GM18907 (cell line): ENCODE measurements around the gene CCDC24.

Experiments used
- ATAC-seq: cut with Tn5 transposase; IDR thresholded peaks from one replicate; pipeline ENCODE4 v1.9.1; 2021; ENCODE audit warnings: mild to moderate bottlenecking, moderate library complexity; ENCODE audit not compliant: unreplicated experiment

The CCDC24 gene

DNA sequence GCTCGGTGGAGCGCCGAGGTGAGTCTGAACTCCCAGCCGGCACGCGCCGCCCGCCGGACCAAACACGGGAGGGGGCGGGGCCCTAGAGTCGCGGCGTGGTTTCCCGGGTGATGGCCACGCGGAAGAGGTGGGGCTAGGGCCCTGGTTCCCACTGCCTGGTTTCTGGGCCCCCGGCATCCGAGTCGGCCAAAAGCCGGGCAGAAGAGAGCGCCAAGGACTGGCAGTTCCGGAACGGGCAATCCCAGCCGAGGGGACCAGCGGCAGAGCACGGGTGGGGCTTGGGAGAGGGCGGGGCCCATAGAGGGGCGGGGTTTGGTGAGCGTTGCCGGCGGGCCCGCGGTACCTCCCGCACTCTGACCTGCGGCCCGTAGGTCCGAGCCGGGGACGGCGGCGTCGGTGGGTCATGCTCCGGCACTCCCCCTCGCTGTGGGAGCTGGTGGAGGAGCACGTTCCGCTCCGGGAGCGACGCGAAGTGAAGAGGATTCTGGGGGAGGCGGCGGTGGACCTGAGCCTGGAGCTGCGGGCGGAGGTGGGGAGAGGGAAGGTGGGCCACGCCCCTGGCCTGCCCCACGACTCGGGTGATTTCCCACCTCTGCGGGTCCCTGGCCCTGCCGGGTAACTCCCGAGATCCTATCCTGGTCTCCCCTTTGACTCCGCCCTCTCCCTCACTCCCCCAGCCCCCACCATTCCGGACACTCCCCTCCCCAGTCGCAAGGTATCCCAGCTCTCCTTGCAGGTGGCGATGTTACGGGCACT, at the start of gene CCDC24:
CCDC24 (plus strand) TSS at position 124 of the 756 bp plus-strand sequence; CDS start at position 404, 280 bp downstream.
- ATAC-seq: peak; percentile 72

DNA sequence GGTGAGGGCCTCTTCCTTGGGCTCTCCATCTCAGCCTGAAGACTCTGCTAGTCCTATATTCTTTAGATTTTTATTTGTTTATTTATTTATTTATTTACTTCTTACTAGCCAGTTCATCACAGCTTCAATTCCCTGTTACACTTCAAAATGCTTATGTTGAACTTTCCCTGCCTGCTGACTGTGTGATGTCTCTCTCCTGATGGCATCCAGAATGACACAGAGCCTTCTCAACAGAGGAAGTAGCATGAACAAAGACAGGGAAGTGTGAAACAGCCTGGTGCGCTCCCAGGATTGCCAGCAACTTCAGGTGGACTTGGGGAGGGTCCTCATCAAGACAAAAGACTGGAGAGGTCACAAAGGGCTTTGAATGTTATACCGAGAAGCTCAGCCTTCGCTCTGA, 49.0 kb upstream of the CCDC24 start:
- ATAC-seq: no peak

DNA sequence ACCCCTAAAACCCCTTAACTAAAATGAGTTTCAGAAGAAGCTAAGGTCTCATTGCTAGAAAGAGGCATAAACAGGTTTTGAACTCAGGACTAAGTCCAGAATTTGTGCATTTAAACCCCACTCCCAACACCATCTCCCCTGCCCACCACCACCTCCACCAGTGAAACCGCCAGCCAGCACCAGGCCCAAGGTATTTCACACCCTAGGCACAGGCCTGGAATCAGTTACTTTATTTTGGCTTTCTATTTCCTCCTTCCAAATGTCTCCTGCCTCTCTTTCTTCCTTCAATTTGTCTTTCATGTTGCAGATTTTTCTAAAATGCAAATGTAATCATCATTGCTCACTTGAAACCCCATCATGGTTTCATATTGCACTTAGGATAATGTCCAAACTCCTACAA, 46.5 kb upstream of the CCDC24 start:
- no peak for ATAC-seq

DNA sequence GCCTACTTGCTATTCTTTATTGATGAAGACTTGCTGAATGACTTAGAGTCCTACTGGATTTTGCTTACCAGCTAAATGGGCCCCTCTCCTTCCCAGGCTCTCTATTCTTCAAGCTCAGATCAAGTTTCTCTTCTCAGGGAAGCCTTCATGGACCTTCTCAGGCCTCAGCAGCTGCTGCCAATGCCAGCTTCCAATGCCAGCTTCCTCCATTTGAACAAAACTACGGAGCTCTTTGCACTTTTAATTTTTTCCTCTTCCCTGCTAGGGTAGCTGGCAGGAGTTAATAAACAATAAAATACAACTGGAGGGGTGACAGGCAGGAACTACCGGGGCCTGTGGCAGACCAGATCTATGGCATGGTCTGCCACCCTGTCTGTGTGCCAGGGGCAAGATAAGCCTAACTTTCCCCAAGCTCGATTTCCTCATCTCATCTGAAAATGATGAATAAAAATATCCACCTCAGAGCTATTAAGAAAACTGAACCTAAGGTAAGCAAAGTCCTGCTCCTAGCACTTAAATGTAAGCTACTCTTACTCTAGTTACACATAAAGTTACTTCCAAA, 45.6 kb upstream of the CCDC24 start:
- no peak for ATAC-seq

DNA sequence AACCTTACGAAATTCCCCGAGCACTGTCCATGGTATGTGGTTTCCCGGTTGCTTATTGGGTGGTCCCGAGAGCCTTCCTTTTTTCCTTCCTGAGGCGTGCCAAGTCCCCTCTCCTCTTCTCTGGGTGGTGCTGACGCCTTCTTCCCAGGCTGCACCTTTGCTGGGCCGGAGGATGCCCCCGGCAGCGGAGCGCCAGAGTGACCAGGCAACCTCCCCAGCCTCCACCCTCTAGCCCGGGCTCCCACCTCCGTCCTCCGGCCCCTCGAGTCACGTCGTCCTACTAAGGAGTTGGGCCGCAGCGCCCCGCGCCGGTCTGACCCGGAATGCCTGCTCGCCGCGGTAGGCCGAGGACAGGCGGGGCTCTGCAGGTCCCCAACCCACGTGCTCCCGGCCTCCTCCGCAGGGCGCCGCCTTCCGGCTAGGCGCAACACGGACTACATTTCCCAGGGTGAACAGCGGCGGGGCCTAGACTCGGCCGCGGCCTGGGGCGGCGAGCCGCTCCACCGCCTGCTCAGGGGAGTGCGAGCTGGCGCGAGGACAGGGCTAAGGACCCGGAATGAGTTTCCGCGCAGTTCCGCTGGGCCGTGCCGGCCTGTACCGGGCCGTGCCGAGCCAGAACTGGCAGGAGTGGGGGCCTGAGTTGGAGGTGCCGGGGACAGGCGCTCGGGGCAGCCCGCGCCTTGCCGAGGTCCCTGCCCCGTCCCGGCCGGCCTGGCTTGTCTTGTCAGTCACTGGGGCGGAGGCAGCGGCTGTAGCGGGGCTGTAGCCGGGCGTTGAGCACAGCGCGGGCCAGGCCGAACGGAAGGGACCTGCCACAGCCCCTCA, 45.0 kb upstream of the CCDC24 start, which contains the start of gene IPO13:
IPO13 (plus strand) TSS at position 715 of the 825 bp plus-strand sequence. CDS start 651 bp downstream, outside the sequence.
- peak; percentile 91 for ATAC-seq

DNA sequence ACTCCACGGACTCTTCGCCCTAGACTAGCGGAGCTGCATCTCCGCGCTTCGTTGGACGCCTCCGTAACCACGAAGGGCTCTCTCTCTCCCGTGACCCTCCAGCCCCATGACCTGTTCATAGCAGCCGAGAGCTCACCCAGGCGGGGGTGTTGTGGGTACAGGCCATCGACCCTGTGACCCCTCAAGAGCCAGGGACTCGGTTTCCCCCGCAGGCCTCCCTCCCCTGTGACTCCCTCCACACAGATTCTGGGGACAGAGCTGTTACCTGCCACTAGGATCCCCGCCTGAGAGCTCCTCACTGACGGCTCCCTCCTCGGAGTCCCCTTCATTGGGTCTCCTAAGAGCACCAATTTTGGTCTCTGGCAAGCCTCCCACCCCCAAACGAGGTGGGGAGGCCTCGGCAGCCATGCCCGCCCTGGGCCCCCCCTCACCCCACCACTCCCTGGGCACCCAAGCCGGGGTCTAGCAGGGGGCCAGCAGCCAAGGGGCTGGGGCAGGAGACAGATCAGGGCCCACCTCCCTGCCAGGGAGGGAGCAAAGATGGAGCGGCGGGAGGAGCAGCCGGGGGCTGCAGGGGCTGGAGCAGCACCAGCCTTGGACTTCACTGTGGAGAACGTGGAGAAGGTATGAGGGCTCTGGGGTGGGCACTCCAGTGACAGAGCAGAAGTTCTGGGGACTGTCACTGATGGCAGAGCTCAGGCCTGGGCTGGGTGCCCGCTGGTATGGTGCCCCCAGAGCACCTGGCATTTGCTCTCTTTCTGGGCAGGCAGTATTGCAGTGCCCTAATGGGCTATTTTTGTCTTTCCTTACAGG, 44.1 kb upstream of the CCDC24 start:
- ATAC-seq: peak; percentile 29

DNA sequence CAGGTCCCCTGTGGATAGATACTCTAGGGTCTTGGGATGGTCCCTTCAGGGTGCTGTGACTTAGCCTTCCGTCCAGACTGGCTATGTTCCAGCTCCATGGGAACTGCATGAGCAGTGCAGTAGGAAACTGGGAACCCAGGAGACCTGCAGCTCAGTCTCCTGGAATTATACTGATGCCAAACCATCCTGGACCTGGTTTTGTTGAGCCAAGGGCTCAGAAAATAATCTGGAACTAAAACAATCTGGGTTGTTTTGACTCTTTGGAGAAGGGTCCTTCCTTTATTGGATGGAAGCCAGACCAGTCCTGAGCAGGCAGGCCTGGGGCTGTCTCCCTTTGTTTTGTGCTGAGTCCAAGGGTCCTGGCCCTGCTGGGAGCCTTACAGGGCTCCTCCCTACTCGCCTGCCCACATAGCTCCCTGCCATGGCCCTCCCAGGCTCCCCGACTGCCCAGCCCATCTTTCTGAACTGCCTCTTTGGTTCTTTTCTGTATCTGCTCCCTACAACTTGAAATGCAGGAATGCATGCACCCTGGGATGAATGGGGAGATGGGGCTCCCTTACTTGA, 43.4 kb upstream of the CCDC24 start:
- ATAC-seq: no peak

DNA sequence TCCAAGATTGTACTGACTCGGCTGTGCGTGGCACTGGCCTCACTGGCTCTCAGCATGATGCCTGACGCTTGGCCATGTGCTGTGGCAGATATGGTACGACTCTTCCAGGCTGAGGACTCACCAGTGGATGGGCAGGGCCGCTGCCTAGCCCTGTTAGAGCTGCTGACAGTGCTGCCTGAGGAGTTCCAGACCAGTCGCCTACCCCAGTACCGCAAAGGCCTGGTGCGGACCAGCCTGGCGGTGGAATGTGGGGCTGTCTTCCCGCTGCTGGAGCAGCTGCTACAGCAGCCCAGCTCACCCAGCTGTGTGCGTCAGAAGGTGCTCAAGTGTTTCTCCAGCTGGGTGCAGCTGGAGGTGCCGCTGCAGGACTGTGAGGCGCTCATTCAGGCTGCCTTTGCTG, 41.7 kb upstream of the CCDC24 start:
- ATAC-seq: no peak

DNA sequence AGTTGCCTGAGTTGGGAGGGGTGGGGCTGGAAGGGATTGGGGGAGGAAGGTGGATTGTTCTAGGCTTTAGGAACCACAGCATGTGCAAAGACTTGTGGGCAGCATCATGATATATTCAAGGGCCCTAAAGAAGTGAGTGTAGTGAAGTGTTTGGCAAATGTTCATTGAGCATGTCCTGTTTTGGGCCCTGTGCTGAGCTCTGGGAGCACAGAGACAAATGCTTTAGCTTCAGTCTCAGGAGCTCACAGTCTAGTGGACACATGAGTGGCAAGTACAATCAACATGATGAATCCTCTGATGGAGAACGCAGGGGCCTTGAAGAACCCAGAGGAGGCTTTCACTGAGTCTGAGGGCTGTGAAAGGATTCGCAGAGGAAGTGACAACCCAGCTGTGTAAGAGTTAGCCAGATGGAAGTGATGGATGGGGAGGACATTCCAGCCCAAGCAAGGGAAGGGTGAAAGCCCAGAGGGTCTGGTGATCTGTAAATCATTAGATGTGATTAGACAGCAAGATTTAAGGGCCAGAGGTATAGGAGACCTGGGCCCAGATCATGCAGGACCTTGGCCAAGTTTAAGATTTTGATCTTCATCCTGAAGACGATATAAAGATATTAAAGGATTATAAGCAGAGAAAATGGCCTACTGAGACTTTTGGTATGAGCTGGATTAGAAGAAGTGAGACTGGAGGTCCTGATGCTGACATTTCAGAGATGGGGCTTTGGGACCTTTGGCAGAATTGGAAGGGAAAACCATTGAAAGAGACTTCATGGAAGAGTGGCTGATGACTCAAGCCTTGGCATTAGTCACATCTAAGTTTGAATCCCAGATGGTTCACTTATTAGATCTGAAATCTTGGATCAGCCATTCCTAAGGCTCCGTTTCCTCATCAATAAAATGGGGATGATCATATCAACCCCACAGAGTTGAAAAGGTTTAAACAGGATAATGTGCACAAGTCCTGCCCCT, 40.1 kb upstream of the CCDC24 start:
- ATAC-seq: no peak

DNA sequence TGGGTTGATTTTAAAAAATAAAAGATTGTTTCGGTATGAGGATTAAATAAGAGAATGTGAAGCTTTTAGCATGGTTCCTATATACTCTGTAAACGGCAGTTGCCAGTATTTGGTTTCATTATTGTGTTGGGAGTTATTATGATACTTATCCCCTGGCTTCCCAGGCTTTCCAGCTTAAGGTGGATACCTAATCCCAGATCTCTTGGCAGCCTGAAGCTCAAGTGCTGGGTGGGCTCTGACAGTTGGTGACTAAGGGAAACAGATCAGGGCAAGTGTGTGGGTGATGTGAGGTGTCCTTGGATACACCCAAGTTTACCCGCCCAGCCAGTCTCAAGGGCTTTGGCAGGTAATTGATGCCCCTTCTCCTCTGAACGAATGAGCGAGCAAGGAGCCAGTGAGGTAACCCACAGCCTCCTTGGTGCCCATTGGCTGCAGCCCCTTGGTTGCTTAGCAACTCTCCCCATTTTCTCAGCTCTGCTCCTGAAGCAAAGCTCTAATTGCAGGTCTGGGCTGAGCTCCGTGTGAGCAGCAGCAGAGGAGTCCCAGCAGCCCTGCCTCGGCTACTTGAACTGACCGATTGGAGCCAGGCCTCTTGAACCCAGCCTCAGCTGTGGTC, 38.6 kb upstream of the CCDC24 start:
- ATAC-seq: no peak

DNA sequence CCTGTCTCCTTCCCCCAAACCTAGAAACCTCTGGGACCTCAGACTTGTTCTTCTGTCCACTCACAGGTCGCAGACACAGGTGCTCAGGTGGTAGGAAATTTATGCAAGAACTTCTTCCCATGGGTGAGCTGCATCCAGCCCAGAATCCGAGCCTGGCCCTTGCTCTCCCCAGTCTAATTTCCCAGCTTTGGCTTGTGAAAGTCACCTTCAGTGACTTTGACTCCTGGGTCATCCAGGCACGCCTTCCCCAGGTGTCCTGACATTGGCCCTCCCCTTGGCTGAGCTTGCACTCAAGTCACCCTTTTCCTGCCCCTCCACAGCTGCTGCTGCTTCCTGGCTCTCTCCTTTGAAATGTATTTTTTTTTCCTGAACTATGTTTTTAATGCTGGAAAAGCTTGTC, 38.0 kb upstream of the CCDC24 start:
- no peak for ATAC-seq

DNA sequence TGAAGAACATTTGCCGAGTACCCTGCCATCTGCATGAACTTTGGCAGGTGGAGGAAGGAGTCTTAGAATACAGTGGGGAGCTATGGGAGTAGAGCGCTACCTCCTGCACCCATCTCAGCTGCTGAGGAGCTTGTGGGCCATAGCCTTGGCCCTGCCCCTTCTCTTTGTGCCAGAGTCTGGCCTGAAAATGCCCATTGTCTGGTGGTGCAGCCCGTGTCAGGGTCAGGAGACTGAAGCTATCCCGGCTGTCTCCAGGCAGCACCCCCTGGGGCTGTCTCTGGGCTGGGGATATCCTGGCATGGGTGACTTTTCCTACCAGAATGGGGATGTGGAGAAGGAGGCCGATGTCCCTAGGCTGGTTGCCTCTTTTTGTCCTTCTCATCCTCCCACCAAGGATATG, 37.4 kb upstream of the CCDC24 start:
- no peak for ATAC-seq

DNA sequence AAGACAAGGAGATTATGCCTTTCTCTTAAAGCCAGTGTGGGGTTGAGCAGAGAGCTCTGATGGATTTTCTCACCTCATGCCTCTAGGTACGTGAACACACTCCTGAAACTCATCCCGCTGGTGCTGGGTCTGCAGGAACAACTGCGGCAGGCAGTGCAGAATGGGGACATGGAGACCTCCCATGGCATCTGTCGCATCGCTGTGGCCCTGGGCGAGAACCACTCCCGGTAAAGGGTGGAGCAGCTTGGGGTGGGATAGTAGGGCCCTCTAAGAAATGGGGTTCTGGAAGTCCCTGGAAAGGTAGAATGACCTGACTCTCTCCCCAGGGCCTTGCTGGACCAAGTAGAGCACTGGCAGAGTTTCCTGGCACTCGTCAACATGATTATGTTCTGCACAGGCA, 35.2 kb upstream of the CCDC24 start:
- ATAC-seq: no peak

DNA sequence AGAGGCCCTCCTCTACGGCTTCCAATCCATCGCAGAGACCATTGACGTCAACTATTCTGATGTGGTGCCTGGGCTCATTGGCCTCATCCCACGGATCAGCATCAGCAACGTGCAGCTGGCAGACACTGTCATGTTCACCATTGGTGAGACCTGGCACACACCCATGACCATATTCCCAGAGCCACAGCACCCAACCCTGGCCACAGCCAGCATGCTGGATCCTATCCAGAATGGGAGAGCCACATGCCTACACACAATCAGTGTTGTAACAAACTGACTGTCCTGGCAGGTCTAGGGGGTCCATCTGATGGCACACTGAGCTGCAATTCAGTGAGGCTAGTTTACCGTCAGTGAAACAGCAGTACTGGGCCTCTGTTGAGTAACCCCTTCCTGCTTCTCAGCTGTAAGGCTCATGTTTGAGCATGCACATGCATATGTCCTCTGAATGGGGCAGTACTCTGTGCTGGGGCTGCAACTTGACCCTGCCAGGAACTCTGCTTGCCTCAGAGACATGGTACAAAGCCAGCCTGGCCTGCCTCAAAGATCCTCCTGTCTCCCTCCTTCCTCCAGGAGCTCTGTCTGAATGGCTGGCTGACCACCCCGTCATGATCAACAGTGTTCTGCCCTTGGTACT, 33.9 kb upstream of the CCDC24 start:
- ATAC-seq: no peak

DNA sequence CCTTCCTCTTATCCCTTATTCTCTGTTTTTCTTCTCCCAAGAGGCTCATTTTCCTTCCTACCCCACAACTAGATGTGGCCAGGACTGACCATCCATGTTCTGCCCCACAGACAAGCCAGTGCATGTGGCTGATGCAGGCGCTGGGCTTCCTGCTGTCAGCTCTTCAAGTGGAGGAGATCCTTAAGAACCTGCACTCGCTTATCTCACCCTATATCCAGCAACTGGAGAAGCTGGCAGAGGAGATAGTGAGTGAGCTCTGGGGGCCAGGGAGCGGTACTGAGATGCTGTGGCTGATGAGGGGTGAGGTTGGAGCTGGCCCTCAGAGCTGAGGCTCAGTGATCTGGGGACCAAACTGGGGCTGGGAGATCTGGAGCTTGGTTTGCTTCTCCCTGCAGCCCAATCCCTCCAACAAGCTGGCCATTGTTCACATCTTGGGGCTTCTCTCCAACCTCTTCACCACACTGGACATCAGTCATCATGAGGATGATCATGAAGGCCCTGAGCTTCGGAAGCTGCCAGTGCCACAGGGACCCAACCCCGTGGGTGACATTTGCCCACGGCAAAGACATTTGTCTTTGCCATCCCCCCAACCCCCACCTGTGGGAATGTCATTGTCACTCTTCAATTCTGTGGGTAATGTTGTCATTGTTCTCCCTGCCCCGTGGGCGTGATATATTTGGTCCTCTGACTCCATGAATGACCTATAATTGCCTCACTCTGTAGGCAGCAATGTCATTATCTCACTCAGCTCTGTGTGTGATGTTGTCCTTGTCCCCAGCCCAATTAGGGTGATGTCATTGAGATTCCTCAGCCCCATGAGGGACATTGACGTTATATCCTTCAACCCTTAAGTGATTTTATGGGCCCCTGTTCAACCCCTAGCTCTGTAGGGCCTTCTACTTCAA, 32.8 kb upstream of the CCDC24 start:
- ATAC-seq: no peak

DNA sequence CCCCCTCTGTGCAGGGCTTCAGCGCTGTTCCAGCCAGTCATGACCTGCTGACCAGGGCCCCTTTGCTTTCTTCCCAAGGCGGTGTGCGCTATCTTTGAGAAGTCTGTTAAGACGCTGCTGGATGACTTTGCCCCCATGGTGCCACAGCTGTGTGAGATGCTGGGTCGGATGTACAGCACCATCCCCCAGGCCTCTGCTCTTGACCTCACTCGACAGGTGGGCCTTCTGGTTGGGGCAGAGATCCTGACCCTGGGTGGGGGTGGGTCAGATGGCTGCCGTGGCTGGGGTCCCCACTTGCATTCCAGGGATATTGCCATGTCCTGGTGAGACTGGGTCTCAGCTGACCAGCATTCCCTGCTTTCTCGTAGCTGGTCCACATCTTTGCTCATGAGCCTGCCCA, 30.6 kb upstream of the CCDC24 start:
- ATAC-seq: no peak

DNA sequence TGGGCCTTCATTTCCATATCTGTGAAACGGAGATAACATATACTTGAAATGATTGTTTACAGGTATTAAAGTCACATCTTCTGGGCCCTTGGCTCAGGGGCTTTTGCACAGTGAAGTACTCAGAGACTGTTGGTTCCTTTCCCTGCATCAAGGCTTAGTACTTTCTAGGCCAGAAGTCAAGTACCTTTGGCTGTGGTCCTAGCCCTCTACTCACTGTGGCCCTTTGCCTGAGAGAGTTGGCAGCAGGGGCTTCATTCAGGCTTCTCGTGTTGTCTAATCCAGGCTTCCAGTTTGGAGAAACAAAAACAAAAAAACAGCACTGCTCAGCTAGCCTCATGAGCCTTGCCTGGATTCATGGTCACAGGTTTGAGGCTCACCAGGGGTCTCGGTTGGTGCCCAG, 29.7 kb upstream of the CCDC24 start:
- no peak for ATAC-seq

DNA sequence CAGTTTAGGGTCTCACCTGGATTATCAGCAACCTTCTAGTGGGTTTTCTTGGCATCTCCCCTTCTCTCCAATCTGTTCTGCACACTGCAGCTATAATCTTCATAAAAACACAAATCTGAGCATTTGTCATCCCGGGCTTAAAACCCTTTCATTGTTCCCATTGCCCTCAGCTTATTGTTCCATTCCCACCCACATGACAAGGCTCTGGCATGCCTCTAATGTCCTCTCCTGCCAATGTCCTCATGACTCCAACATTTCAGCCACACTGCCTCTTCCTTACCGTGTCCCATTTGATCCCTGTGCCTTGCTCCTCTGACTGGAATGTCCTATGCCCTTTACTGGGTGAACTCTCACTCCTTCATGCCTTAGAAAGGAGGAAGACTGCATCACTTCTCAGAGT, 29.1 kb upstream of the CCDC24 start:
- ATAC-seq: no peak
